GM19240 (cell line): ENCODE data around the gene CRYZ.

Experiments
- DNase-seq: peaks from one replicate; pipeline ENCODE4 v3.0.0; 2011; ENCODE audit warnings: low spot score; ENCODE audit not compliant: insufficient read length

Gene CRYZ

DNA sequence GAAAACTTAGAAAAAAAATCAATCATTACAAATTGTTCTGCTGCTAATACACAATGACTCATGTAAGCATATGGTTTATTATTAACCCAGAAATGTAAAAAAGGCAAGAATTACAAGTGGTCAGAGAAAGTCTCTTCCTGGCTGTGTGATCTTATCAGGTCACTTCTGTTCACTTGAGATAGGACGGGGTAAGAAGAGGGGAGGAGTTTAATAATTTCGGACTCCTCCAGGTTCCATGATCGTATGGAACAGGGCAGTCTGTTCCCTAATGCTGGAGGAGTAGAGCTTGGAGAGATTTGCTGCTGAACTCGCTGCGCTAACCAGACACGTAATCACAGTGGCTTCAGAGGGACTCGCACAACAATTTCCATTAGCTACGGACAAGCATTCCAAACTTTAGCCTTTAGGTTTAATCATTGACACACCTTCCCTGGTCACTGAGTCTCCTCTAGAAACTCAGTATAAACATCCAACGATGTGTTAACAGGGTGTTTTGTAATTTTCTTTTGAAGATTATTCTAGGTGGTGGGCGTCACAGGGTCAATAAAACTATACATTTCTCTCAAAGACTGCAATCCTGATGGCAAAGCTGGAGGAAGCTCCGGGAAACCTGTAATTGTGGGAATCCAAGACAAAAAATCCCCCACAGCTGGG is 1.3 kb downstream of the CRYZ start:
- no peak for DNase-seq

DNA sequence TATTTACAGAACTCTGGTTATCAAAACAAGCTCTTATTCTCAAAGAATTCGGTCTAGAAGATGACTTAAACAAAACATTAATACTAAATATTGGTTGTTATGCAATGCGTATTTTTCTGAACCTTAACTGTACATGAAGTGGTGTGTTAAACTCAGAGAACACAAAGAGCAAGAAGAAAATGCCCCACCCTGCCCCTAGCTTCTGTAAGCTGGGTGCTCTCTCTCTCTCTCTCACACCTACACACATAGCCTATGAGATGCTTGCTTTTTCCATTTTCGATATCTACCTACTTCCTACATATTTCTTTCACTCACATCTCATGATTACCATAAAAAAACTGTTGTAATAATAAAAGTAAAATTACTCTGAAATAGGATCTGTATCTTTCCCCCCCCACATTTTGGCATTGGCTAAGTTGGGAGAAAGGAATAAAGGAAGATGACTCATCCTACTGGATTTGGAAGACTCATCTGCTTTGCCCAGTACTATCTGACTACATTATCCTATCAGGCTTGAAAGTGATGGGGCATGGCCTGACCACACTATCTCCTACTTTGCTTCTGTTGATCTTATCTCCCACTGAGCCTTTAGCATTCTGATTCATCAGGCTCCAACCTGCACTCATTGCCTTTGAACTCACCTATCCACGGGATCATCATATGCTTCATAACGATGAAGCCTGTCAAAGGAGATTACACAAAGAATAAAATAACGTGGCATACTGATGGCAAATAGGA is 2.9 kb downstream of the CRYZ start:
- no peak for DNase-seq

DNA sequence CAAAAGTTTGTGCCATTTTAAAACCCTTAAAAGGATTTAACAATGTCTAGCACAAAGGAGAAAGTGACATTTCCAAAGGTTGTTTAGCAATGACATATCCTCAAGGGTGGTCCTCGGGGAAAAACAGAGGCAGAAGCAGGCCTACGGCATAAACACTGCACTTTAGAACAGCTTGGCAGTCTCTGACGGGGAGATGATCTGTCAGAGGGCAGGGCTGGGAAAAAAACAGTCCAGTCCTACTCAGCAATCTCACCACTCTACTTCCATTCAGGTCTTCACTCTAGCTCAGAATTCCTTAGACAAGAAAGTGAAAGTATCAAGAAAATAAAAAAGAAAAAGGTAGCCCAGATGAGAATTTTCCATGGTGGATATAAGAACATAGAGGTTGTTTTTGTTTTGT is 4.1 kb downstream of the CRYZ start:
- DNase-seq = no peak

DNA sequence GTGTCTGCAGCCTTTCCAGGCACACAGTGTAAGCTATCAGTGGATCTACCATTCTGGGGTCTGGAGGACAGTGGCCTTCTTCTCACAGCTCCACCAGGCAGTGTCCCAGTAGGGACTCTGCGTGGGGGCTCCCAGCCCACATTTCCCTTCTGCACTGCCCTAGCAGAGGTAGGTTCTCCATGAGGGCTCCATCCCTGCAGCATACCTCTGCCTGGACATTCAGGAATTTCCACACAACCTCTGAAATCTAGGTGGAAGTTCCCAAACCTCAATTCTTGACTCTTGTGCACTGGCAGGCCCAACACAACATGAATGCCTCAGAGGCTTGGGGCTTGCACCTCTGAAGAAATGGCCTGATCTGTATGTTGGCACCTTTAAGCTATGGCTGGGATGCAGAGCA is 6.8 kb downstream of the CRYZ start:
- DNase-seq = no peak

DNA sequence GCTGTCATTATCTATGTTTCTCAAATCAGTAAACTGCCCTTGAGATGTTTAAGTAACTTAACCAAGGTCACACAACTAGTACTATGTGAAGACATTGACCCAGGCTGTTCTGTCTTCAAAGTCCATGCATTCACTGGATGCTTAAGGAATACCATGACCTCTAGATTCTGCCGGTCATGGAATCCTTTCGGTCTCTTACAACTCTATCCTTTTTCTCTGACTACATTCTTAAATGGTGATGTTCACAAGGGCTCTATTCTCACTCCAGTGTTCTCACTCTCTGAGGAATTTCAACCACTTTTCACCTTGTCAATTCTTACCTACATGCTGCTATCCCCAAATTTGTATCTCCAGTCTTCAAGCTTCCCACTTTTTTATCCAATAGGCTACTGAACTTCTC is 15.2 kb downstream of the CRYZ start:
- no peak for DNase-seq

- no peak for DNase-seq
Measured at GRCh38 chr1:74716822-74717221, 16.0 kb downstream of the CRYZ start.

DNA sequence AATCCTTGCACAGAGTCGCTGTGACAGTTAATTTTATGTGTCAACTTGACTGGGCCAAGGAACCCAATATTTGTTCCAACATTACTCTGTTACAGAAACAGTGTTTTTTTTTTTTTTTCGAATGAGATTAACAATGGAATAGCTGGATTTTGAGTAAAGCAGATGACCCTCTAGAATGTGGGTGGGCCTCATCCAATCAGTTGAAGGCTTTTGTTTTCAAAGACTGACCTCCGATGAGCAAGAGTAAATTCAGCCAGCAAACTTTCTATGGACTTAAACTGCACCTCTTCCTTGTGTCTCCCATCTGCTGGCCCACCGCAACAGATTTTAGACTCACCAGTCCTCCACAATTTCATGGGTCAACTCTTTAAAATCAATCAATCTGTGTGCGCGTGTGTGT is 17.0 kb downstream of the CRYZ start:
- DNase-seq = no peak

GRCh38 chr1:74715236-74715502 is 17.7 kb downstream of the CRYZ start:
- DNase-seq = no peak

- DNase-seq = no peak
Measured at GRCh38 chr1:74714429-74715235, 18.2 kb downstream of the CRYZ start.

GRCh38 chr1:74713849-74714248 is 19.0 kb downstream of the CRYZ start:
- DNase-seq = no peak

- DNase-seq = no peak
Measured at GRCh38 chr1:74712881-74713280, 20.0 kb downstream of the CRYZ start.

DNA sequence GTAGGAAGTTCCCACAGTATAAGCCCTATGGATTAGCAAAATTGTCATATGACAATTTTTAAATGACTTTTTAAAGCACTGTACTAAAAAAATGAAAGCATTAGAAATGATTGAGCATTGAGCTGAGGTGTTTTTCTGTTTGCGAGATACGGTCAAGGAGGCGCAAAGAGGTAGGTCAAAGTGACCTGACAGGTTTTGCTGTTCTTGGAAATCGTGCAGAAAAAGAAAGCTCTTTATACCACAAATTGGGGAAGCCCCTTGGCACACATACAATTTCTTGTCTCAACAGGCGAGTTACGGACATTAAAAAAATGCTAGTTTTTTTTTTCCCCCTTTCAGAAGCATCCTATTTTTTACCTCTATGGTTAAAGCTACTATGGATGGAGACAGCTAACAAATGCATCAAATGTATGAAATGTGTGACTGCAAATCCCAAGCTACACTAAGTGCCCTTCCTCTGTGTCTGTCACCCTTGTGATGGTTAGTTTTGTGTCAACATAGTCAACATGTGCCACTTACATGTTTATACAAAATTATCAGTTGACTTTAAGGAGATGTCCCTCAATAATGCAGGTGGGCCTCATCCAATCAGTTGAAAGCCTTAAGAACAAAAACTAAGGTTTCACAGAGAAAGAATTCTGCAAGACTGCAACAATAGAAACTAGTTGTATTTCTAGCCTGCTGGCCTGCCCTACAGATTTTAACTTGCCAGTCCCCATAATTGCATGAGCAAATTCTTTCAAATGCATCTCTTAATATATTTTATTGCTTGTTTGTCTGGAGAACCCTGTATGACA is 29.3 kb downstream of the CRYZ start:
- no peak for DNase-seq

GRCh38 chr1:74699331-74699730 is 33.5 kb downstream of the CRYZ start:
- DNase-seq = no peak

- DNase-seq = no peak
Measured at GRCh38 chr1:74697832-74698231, 35.0 kb downstream of the CRYZ start.

GRCh38 chr1:74693473-74693872 is 39.4 kb downstream of the CRYZ start:
- no peak for DNase-seq

DNA sequence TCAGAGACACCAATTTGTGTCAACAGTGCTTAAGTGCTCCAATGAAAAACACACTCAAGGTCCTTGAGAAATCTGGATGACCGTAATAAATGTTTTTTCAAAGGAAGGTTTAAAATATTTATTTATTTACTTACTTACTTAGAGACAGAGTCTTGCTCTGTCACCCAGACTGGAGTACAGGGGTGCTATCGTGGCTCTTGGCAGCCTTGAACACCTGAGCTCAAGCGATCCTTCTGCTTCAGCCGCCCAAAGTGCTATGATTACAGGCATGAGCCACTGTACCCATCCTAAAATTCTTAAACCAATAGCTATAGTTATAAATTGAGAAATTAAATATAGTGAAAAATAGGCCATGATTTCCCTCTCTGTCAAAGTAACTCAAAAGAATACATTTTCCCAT is 41.9 kb downstream of the CRYZ start:
- no peak for DNase-seq

DNA sequence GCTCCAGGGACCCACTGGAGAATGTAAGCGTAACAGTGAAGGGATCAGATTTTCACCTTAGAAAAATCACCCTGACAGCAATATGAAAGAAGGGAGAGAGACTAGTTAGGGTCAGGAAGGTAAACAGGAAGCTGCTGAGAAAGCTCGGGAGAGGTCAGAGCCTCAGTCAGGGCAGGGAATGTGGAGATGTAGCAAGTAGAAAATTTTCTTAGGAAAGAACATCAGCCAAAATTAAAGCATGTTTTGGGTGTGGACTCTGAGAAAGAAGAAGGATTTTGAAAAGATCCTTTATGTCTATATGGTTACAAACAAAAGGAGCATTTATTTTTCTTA is 42.5 kb downstream of the CRYZ start:
- no peak for DNase-seq

DNA sequence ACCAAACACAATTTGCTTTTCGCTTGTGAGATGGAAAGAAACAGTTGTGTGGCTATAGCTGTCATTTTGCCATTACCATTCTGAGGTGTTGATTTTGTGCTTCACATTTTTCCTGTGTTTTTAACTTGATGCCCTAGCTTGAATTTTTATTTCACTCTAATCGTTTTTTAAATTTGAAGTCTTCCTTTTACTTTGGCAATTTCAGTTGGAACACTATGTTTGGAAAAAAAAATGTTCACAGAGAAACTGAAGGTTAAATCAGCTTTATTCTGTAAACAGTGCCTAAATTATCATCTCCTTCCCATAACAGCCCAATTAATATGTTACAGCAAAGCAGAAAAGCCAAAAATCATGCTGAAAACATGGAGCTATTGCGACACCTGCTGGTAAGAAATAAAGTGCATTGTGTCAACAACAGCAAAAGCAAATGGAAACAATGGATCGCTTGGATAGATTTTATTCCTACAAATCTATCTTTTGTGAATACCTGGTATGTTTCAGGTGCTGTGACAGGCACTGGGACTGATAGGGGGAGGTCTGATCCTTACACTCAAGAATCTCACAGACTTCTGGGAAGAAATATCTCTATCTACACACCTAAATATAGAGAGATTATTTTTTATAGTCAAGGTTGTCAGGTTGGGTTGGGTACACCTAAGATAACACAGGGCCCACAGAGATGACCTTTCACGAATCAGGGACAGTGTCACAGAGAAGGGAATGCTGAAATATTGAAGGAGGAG is 43.1 kb downstream of the CRYZ start:
- DNase-seq = no peak

DNA sequence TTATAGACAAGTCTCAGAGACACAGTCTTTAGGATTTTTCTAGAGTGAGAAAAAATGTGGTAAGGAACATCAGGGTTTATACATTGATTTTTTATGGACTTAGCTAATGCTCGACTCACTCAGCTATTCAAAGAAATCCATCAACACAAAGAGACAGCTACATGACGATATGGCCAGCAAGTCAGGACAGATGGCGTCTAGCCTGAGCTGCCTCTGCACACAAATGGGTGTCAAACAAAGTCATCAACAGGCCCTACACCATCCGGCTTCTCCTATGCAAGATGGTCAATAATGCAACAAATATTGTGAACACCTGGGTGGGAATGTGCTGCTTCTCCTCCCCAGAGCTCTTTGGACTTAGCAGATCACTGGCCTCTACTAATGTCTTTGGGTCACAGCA is 45.9 kb downstream of the CRYZ start:
- DNase-seq = no peak

DNA sequence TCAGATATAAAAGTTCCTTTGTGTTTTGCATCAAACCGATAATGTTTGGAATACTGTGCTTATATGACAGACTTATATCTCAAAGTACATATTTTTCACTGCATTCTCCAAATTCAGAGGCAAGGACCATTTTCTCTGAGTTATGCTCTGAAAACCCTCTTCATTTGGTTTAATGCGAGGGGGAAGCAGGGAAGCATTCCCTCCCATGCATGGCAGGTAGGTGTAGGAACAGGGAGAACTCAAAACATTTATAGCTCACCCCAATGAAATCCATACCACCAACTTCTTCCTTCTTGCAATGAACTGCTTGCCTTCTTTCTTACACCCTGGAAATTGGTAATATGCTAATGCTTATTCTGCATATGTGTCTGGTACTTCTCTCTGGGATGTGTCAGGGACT is 48.5 kb downstream of the CRYZ start:
- DNase-seq = no peak

DNA sequence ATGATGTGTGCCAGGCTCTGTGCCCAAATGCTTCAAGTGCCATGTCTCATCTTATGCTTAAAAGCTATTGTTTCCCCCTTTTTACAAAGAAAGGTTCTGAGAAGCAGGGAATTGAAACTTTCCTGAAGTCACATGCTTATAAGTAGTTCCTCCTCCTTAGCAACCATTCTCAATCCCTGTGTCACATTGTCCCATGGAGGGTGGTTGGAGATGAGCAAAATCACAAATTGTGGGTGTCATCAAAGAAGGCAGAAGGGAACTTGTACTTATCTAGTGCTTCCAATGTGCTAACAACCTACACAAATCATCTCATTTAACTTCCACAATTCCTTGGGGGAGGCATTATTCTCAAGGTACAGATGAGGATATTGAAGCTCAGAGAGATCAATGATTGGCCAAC is 49.2 kb downstream of the CRYZ start:
- no peak for DNase-seq
